Uterus (tissue), 2 donors: Measurements from ENCODE around the gene SPEF2.

Experiments used
- CTCF ChIP-seq, 4 experiments: fragments of 200-600 bp in 2 of 4; fragments of 450-650 bp in 2 of 4; sonication (generic) in 2 of 4; IDR thresholded peaks; one replicate each; pipeline ENCODE4 v1.5.1; 2016 to 2019; ENCODE audit warnings: antibody characterized with exemption in 4 of 4, mild to moderate bottlenecking in 2 of 4, moderate library complexity in 1 of 4
- POLR2A ChIP-seq, 2 donors: fragments of 450-650 bp; IDR thresholded peaks; one replicate each; pipeline ENCODE4 v1.6.1; 2016; ENCODE audit warnings: antibody characterized with exemption in 2 of 2, mild to moderate bottlenecking in 1 of 2, moderate library complexity in 1 of 2

GRCh38 chr5:35790457-35790822 is 172.8 kb downstream of the SPEF2 start:
- TF ChIP-seq CTCF (IDR thresholded peaks at IDR 0.05) (no peak), POLR2A (IDR thresholded peaks at IDR 0.05) (no peak)
